HepG2 (cell line): ENCODE measurements around the gene CHMP1B. TPM values are rescaled to one million over a fixed set of nuclear protein-coding genes. Genes with fewer than 3 reads are reported as not detected.

Experiments
- ATAC-seq: fragments of 200-7000 bp; cut with Tn5 transposase; 3 replicates; pipeline ENCODE4 v1.9.1; 2020; ENCODE audit warnings: mild to moderate bottlenecking, moderate library complexity
- BruUV-seq: library from RNA; stranded (reverse); fragments of 400-500 nt; replicated peaks from 2 replicates; lab custom pipeline; 2021; lab: Mats Ljungman, UMichigan
- CTCF ChIA-PET: fragments of 300-600 bp; formaldehyde crosslinking; extraction: SDS; loops from one replicate; lab custom pipeline; 2021; ENCODE audit warnings: low total read pairs, inconsistent platforms, low intra/inter-chr PET ratio; lab: Yijun Ruan, JAX
- POLR2A ChIA-PET: fragments of 350-600 bp; sonication (Branson Sonifier 250); formaldehyde crosslinking; loops from one replicate; lab custom pipeline; 2020; ENCODE audit warnings: antibody characterized with exemption, inconsistent platforms; lab: Yijun Ruan, JAX
- DNase-seq: peaks from one replicate; pipeline ENCODE4 v3.0.0-alpha.2; 2015; ENCODE audit warnings: low spot score
- FAIRE-seq: peaks from 3 replicates; lab custom pipeline; 2011; peaks lifted over from hg19 to GRCh38; lab: Jason Lieb, UNC
- H2AFZ ChIP-seq: one replicate; pipeline ENCODE4 v1.6.1; 2011; ENCODE audit warnings: low read length, inconsistent platforms
- H3K27ac ChIP-seq: fragments of 300-600 bp; 3 replicates; pipeline ENCODE4 v1.8.0; 2011; ENCODE audit warnings: mixed run types, mild to moderate bottlenecking, mixed read lengths, low read length, inconsistent platforms; ENCODE audit not compliant: insufficient read depth; ENCODE audit errors: extremely low read length
- H3K27me3 ChIP-seq, 2 experiments: fragments of 200-600 bp in 1 of 2; 2 replicates in 1 of 2; 3 replicates in 1 of 2; pipeline versions ENCODE4 v1.6.0 to v1.8.0; 2011; ENCODE audit warnings: low read length in 2 of 2, mild to moderate bottlenecking in 2 of 2, moderate library complexity in 2 of 2, inconsistent platforms in 1 of 2; ENCODE audit not compliant: insufficient read depth in 2 of 2, control insufficient read depth in 1 of 2
- H3K36me3 ChIP-seq, 2 experiments: fragments of 200-600 bp in 1 of 2; replicated peaks in 1 of 2; 2 replicates in 1 of 2; 3 replicates in 1 of 2; pipeline versions ENCODE4 v1.5.1 to v1.8.0; 2011; ENCODE audit warnings: low read length in 2 of 2, inconsistent platforms in 1 of 2; ENCODE audit not compliant: insufficient read depth in 2 of 2, control insufficient read depth in 1 of 2
- H3K4me1 ChIP-seq: 2 replicates; pipeline ENCODE4 v1.5.1; 2012; ENCODE audit warnings: low read length, inconsistent platforms; ENCODE audit not compliant: insufficient read depth
- H3K4me2 ChIP-seq: 2 replicates; pipeline ENCODE4 v1.6.0; 2011; ENCODE audit warnings: low read depth, low read length, inconsistent platforms
- H3K4me3 ChIP-seq, 3 experiments: fragments of 200-600 bp in 1 of 3; sonication (generic), shearing (Covaris generic) in 1 of 3; replicated peaks in 1 of 3; 2 replicates each; pipeline ENCODE4 v1.5.1; 2011 to 2016; ENCODE audit warnings: low read length in 3 of 3, inconsistent platforms in 2 of 3, low read depth in 2 of 3, mild to moderate bottlenecking in 2 of 3, control low read depth in 1 of 3, mixed read lengths in 1 of 3; ENCODE audit not compliant: insufficient read depth in 1 of 3
- H3K79me2 ChIP-seq: one replicate; pipeline ENCODE4 v1.6.1; 2011; ENCODE audit warnings: low read length, inconsistent platforms; ENCODE audit not compliant: insufficient read depth
- H3K9ac ChIP-seq: 2 replicates; pipeline ENCODE4 v1.6.0; 2011; ENCODE audit warnings: mild to moderate bottlenecking, low read depth, low read length, inconsistent platforms; ENCODE audit not compliant: insufficient read depth
- H3K9me3 ChIP-seq: 2 replicates; pipeline ENCODE4 v1.5.1; 2012; ENCODE audit warnings: mild to moderate bottlenecking, low read length
- H4K20me1 ChIP-seq: 2 replicates; pipeline ENCODE4 v1.6.0; 2011; ENCODE audit warnings: inconsistent platforms, mild to moderate bottlenecking, low read length, moderate library complexity; ENCODE audit not compliant: insufficient read depth
- HDAC6 ChIP-seq: fragments of 200-600 bp; sonication (generic); IDR thresholded peaks from 2 replicates; pipeline ENCODE4 v1.7.0; 2017; ENCODE audit warnings: mild to moderate bottlenecking, antibody characterized with exemption, low read length, low read depth
- NFRKB ChIP-seq: fragments of 450-650 bp; IDR thresholded peaks from 2 replicates; pipeline ENCODE4 v1.6.1; 2017
- SIN3A ChIP-seq: IDR thresholded peaks from 2 replicates; pipeline ENCODE4 v1.6.1; 2011; ENCODE audit warnings: low read depth, mild to moderate bottlenecking, control low read depth, low read length, borderline replicate concordance
- ZNF615 ChIP-seq: sonication (generic); formaldehyde crosslinking; IDR thresholded peaks from 2 replicates; pipeline ENCODE4 v1.5.0; 2020; ENCODE audit warnings: mild to moderate bottlenecking, missing genetic modification reagents, borderline replicate concordance
- ZNF784 ChIP-seq: sonication (generic); formaldehyde crosslinking; IDR thresholded peaks from 2 replicates; pipeline ENCODE4 v1.5.1; 2020; ENCODE audit warnings: missing genetic modification reagents, mild to moderate bottlenecking, borderline replicate concordance
- WGBS: methylation state at CpG from one replicate; pipeline ENCODE4 v1.1.6; 2017; ENCODE audit warnings: low lambda C conversion rate; 5-methylcytosine and 5-hydroxymethylcytosine counted together
- in situ Hi-C: cut with HindIII; loops from 2 replicates; pipeline ENCODE4 v1.10.0; 2017; ENCODE audit warnings: low pct_unique_long_range_greater_than_20kb; ENCODE audit not compliant: extremely low pct_ligation_motif_present
- intact Hi-C: fragments of 100-400 bp; cut with micrococcal nuclease; formaldehyde crosslinking; loops from one replicate; pipeline ENCODE4 v1.10.0; 2022; ENCODE audit not compliant: unreplicated experiment
- polyA plus RNA-seq, 8 experiments: library from polyadenylated mRNA; depleted of rRNA in 3 of 8; stranded (reverse) in 7 of 8; unstranded in 1 of 8; fragments of >200 nt; fragmentation: Illumina TruSeq in 4 of 8; extraction: Trizol in 4 of 8; gene quantifications; 2 replicates each; pipeline versions ENCODE4 v1.2.1 to v1.2.3, GENCODE V29; 2011 to 2016; ENCODE audit warnings: low read depth in 4 of 8, missing spikeins in 1 of 8, mixed read lengths in 1 of 8; ENCODE audit not compliant: insufficient read depth in 1 of 8
- total RNA-seq, 5 experiments: library from RNA; depleted of rRNA; stranded (reverse); fragments of >200 nt; fragmentation: Illumina TruSeq; extraction: Trizol; gene quantifications; 2 replicates each; pipeline ENCODE4 v1.2.3, GENCODE V29; 2016; ENCODE audit warnings: low read depth in 1 of 5

The CHMP1B gene
- total and polyA plus RNA-seq, 2 of the 13 experiments (the other 11 are each of a cell fraction or from before 2014, with no cell fraction given), result 18.8 to 20.2 TPM

GRCh38 chr18:11884396-11885030, 33.3 kb downstream of the CHMP1B start:
- no peak overlapping the region for H3K4me2 ChIP-seq
- no peaks in the 10 kb centered on the region for H3K79me2 ChIP-seq
- in situ Hi-C loops, result no loop called here
- FAIRE-seq (no peak), ATAC-seq (no peak), DNase-seq (no peak)
- no peak overlapping the region for H3K4me3 ChIP-seq
- CTCF ChIA-PET, result no interaction called here
- H2AFZ ChIP-seq, result no peak overlapping the region
- no peak overlapping the region for H3K9ac ChIP-seq
- 90% methylated on average over 12 of the region's 12 CpGs for WGBS
- POLR2A ChIA-PET, result interaction anchor here (0.8 to 1.5 kb wide), 4 partner anchors 21 to 111 kb away, joined by 3 to 7 read pairs (median 4); partner anchors contain the start of gene IMPA2
- TF ChIP-seq ZNF784 (CRISPR knock-in tag) (0 out of 2 replicates have a peak, but pooled peaks have one; percentile 2), NFRKB (no peak), SIN3A (no peak), ZNF615 (CRISPR knock-in tag) (no peak), HDAC6 (no peak)
- H3K36me3 ChIP-seq, result no peaks in the 10 kb centered on the region; a peak in 1 of 5 replicates
- intact Hi-C loops, result no loop called here
- no TSS peak for BruUV-seq
- peak overlapping the region; percentile 42 for H3K27ac ChIP-seq
- peaks cover 56% of the 10 kb centered on the region for H3K4me1 ChIP-seq
- H4K20me1 ChIP-seq, result no peaks in the 10 kb centered on the region
- H3K27me3 ChIP-seq, result no peaks in the 10 kb centered on the region
- H3K9me3 ChIP-seq, result no peaks in the 10 kb centered on the region
